K562 (cell line): Measurements from ENCODE around the gene MATN1. TPM values are rescaled to one million over a fixed set of nuclear protein-coding genes. Genes with fewer than 3 reads are reported as not detected.

Source experiments
- BHLHE40 ChIP-seq: IDR thresholded peaks from 2 replicates; pipeline ENCODE4 v1.6.1; 2011; ENCODE audit warnings: low read length, improper control_type of control experiment
- BRD9 ChIP-seq: fragments of 450-650 bp; IDR thresholded peaks from 2 replicates; pipeline ENCODE4 v1.6.1; 2018; ENCODE audit warnings: low read depth; ENCODE audit not compliant: partially characterized antibody
- ELF4 ChIP-seq: fragments of 450-650 bp; formaldehyde crosslinking; IDR thresholded peaks from 2 replicates; pipeline ENCODE4 v1.4.0; 2022; ENCODE audit warnings: missing genetic modification characterization
- ETS1 ChIP-seq: conservative IDR thresholded peaks from 2 replicates; pipeline ENCODE4 v1.6.1; 2011; ENCODE audit warnings: low read depth, mild to moderate bottlenecking, low read length; ENCODE audit not compliant: control insufficient read depth
- EZH2 ChIP-seq: IDR thresholded peaks from 2 replicates; pipeline ENCODE4 v1.6.1; 2012; ENCODE audit warnings: low read depth, mild to moderate bottlenecking, inconsistent platforms, low read length, borderline replicate concordance
- LEF1 ChIP-seq: fragments of 450-650 bp; IDR thresholded peaks from 2 replicates; pipeline ENCODE4 v1.6.1; 2016; ENCODE audit warnings: mild to moderate bottlenecking
- NFATC3 ChIP-seq: fragments of 450-650 bp; IDR thresholded peaks from 2 replicates; pipeline ENCODE4 v1.6.1; 2017; ENCODE audit warnings: mild to moderate bottlenecking
- PHB2 ChIP-seq: fragments of 450-650 bp; IDR thresholded peaks from 2 replicates; pipeline ENCODE4 v1.6.1; 2017; ENCODE audit warnings: low read depth
- PKNOX1 ChIP-seq: fragments of 450-650 bp; IDR thresholded peaks from 2 replicates; pipeline ENCODE4 v1.6.1; 2016
- RBM15 ChIP-seq: fragments of 200-400 bp; formaldehyde crosslinking; IDR thresholded peaks from 2 replicates; pipeline ENCODE4 v1.6.1; 2018; ENCODE audit warnings: mild to moderate bottlenecking, low read length, moderate library complexity; ENCODE audit not compliant: insufficient read depth
- RBM34 ChIP-seq: fragments of 200-400 bp; formaldehyde crosslinking; IDR thresholded peaks from 2 replicates; pipeline ENCODE4 v1.6.1; 2018; ENCODE audit warnings: low read length, borderline replicate concordance; ENCODE audit not compliant: insufficient read depth
- SMARCE1 ChIP-seq: fragments of 450-650 bp; IDR thresholded peaks from 2 replicates; pipeline ENCODE4 v1.7.1; 2016; ENCODE audit warnings: mild to moderate bottlenecking
- SP1 ChIP-seq: sonication (generic); formaldehyde crosslinking; IDR thresholded peaks from 2 replicates; pipeline ENCODE4 v1.8.1; 2022; ENCODE audit warnings: mild to moderate bottlenecking, missing genetic modification reagents
- STAT5B ChIP-seq: fragments of 250-450 bp; sonication (Bioruptor Pico); IDR thresholded peaks from 2 replicates; pipeline ENCODE4 v1.8.0; 2021; ENCODE audit warnings: mild to moderate bottlenecking, inconsistent platforms
- TRIM24 ChIP-seq, 2 experiments: fragments of 450-650 bp; IDR thresholded peaks; 2 replicates each; pipeline ENCODE4 v1.6.1; 2016
- ZBTB26 ChIP-seq: fragments of 450-650 bp; formaldehyde crosslinking; IDR thresholded peaks from 2 replicates; pipeline ENCODE4 v1.4.0; 2022; ENCODE audit warnings: missing genetic modification characterization
- ZNF274 ChIP-seq: IDR thresholded peaks from 2 replicates; pipeline ENCODE4 v1.6.1; 2011; ENCODE audit warnings: low read depth, mild to moderate bottlenecking, low read length, moderate library complexity, borderline replicate concordance
- ZNF316 ChIP-seq: fragments of 450-650 bp; IDR thresholded peaks from 2 replicates; pipeline ENCODE4 v1.6.1; 2016
- ZNF511 ChIP-seq: sonication (generic); formaldehyde crosslinking; IDR thresholded peaks from 2 replicates; pipeline ENCODE4 v1.8.0; 2022; ENCODE audit warnings: mild to moderate bottlenecking, missing genetic modification reagents
- polyA plus RNA-seq, 8 experiments: library from polyadenylated mRNA; depleted of rRNA in 4 of 8; stranded (reverse) in 5 of 8; unstranded in 3 of 8; fragments of >200 nt; fragmentation: Nextera tagmentation in 2 of 8; fragmentation: Illumina TruSeq in 1 of 8; extraction: Ambion mirVana in 2 of 8; extraction: Trizol in 1 of 8; gene quantifications; 2 replicates each; pipeline versions ENCODE4 v1.2.1 to v1.2.3, GENCODE V29; 2011 to 2014; ENCODE audit warnings: inconsistent platforms in 1 of 8, missing spikeins in 1 of 8
- total RNA-seq, 7 experiments: library from RNA; depleted of rRNA in 6 of 7; stranded (reverse); fragments of >200 nt in 6 of 7; fragmentation: Illumina TruSeq in 2 of 7; extraction: Trizol in 2 of 7; gene quantifications; 2 replicates each; pipeline versions ENCODE4 v1.2.1 to v1.2.3, GENCODE V29; 2011 to 2021; ENCODE audit warnings: low replicate concordance in 1 of 7
- TF ChIP-seq, protein P1 (sequence below): fragments of 450-650 bp; IDR thresholded peaks from 2 replicates; pipeline ENCODE4 v1.6.1; 2016; ENCODE audit warnings: low read depth, mild to moderate bottlenecking, moderate library complexity
- TF ChIP-seq, protein P2 (sequence below): fragments of 250-450 bp; sonication (Bioruptor Pico); IDR thresholded peaks from 2 replicates; pipeline ENCODE4 v1.4.0; 2020; ENCODE audit warnings: mild to moderate bottlenecking, moderate library complexity, borderline replicate concordance
- TF ChIP-seq, protein P3 (sequence below): fragments of 450-650 bp; IDR thresholded peaks from 2 replicates; pipeline ENCODE4 v1.6.1; 2016; ENCODE audit warnings: antibody characterized with exemption

MATN1 gene
- total and polyA plus RNA-seq, 9 of the 15 experiments (the other 6 are each of a cell fraction or from before 2014, with no cell fraction given) = 0.10 to 2.3 (median 1.2) TPM

GRCh38 chr1:30727824-30728223 is 4.4 kb upstream of the MATN1 start (continued):
- no peak for TF ChIP-seq ETS1
- TF ChIP-seq ZNF316 = peak; percentile 5; the same call in 1 of the 2 replicates
- TF ChIP-seq PKNOX1 = peak; percentile 69
- peak; percentile 93 for TF ChIP-seq ELF4 (CRISPR knock-in tag)
- TF ChIP-seq, protein P1, sequence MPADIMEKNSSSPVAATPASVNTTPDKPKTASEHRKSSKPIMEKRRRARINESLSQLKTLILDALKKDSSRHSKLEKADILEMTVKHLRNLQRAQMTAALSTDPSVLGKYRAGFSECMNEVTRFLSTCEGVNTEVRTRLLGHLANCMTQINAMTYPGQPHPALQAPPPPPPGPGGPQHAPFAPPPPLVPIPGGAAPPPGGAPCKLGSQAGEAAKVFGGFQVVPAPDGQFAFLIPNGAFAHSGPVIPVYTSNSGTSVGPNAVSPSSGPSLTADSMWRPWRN = 0 out of 2 replicates have a peak, but pooled peaks have one; percentile 25
- no peak for TF ChIP-seq SP1 (CRISPR knock-in tag)
- peak; percentile 29; the same call in 1 of the 2 replicates for TF ChIP-seq PHB2
- no peak for TF ChIP-seq BHLHE40
- TF ChIP-seq ZBTB26 (CRISPR knock-in tag) = peak; percentile 97
- 0 out of 2 replicates have a peak, but pooled peaks have one; percentile 17 for TF ChIP-seq NFATC3
- no peak for TF ChIP-seq EZH2
- TF ChIP-seq RBM34 = no peak
- TF ChIP-seq LEF1 = peak; percentile 61; the same call in 1 of the 2 replicates
- TF ChIP-seq ZNF274 = no peak
- TF ChIP-seq ZNF511 = no peak
- peak; percentile 59 to 62 for TF ChIP-seq TRIM24 (IDR thresholded peaks at IDR 0.05)
- TF ChIP-seq, protein P2, sequence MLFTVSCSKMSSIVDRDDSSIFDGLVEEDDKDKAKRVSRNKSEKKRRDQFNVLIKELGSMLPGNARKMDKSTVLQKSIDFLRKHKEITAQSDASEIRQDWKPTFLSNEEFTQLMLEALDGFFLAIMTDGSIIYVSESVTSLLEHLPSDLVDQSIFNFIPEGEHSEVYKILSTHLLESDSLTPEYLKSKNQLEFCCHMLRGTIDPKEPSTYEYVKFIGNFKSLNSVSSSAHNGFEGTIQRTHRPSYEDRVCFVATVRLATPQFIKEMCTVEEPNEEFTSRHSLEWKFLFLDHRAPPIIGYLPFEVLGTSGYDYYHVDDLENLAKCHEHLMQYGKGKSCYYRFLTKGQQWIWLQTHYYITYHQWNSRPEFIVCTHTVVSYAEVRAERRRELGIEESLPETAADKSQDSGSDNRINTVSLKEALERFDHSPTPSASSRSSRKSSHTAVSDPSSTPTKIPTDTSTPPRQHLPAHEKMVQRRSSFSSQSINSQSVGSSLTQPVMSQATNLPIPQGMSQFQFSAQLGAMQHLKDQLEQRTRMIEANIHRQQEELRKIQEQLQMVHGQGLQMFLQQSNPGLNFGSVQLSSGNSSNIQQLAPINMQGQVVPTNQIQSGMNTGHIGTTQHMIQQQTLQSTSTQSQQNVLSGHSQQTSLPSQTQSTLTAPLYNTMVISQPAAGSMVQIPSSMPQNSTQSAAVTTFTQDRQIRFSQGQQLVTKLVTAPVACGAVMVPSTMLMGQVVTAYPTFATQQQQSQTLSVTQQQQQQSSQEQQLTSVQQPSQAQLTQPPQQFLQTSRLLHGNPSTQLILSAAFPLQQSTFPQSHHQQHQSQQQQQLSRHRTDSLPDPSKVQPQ (CRISPR knock-in tag) = no peak
- TF ChIP-seq, protein P3, sequence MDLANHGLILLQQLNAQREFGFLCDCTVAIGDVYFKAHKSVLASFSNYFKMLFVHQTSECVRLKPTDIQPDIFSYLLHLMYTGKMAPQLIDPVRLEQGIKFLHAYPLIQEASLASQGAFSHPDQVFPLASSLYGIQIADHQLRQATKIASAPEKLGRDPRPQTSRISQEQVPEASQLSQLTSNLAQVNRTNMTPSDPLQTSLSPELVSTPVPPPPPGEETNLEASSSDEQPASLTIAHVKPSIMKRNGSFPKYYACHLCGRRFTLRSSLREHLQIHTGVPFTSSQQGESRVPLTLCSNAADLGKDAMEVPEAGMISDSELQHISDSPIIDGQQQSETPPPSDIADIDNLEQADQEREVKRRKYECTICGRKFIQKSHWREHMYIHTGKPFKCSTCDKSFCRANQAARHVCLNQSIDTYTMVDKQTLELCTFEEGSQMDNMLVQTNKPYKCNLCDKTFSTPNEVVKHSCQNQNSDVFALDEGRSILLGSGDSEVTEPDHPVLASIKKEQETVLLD = peak; percentile 90
- TF ChIP-seq RBM15 = no peak
- peak; percentile 97 for TF ChIP-seq SMARCE1
- TF ChIP-seq BRD9 = peak; percentile 90
- no peak for TF ChIP-seq STAT5B
